Activated CD4-positive, alpha-beta T cell treated with anti-CD3 and anti-CD28 coated beads, Interleukin-2, amount 50 U/mL, for 24 hours (primary cell): ENCODE data around the gene GPRC5B.
A peak's percentile ranks its signal among the peaks of the same experiment; 100 is the strongest.

Experiments used
- DNase-seq, 2 donors: peaks; one replicate each; pipeline ENCODE4 v3.0.0-alpha.2; 2020; ENCODE audit warnings: low read depth in 1 of 2, low spot score in 1 of 2

The GPRC5B gene

DNA sequence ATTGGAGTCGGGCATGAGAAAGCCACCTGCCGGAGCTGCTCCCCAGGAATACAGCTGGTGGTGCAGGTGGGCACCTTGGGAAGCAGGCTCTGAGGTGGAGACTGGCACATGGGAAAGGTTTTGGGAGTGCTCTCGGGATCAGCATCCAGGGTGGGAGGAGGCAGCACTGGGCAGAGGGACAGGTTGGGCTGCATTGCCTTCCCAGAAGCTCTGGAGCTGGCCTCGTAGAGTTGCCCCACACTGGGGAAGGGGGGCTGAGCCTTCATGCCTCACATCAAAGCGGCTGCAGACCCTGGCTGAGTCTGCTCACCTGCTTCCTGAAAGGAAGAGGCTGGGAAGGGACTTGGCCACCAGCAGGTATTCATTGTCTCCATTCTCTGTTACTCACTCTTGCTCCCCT is 13.5 kb upstream of the GPRC5B start:
- DNase-seq, result no peak

- no peak for DNase-seq
These were observed 12.3 kb upstream of the GPRC5B start for GRCh38 chr16:19896951-19897350.

DNA sequence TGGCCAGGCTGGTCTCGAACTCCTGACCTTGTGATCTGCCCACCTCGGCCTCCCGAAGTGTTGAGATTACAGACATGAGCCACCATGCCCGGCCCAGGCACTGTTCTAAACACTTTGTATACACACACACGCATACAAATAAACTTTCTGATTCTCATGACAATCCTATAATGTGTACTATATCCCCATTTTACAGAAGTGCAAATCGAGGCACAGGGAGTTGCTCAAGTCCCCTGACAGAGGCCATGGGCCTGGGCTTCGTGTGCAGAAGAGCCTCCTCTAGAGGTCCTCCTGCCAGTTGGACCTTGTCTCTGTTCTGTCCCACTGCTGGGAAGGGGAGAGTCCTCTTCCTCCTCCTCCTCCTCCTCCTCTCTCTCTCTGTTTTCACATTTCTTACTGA is 9.9 kb upstream of the GPRC5B start:
- no peak for DNase-seq

DNA sequence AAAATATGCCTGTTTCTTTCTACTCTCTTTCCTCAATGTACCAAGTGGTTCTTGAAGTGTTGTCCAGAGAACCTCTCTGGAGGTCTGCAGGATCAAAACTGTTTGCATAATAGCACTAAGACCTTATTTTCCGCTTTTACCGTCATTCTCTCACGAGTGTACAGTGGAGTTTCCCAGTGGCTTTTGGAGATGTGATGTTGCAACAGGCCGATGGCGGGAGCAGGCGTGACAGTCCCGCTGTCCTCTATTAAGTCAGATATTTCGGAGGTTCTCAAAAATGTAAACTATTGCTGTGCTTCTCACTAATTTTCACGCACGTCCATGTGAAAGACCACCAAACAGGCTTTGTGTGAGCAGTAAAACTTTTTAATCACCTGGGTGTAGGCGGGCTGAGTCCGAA is 8.3 kb upstream of the GPRC5B start:
- no peak for DNase-seq

DNA sequence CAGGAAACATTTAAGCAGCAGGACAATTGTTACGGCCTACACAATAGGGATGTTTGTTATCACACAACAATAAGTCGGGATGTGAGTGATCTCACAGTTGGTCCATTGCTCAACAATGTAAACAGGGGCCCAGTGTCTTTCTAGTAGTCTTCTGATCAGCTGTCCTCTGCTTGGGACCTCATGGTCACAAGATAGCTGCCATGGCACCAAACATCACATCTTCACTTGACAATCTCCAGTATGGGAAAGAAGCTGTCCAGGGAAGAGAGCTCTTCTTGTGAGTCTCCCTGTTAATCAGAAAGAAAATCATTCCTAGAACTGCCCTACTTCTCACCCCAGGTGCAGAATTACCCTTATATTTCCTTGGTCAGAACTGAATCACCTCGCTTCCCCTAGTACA is 6.3 kb upstream of the GPRC5B start:
- no peak for DNase-seq

GRCh38 chr16:19888834-19889233 is 4.2 kb upstream of the GPRC5B start:
- no peak for DNase-seq

DNA sequence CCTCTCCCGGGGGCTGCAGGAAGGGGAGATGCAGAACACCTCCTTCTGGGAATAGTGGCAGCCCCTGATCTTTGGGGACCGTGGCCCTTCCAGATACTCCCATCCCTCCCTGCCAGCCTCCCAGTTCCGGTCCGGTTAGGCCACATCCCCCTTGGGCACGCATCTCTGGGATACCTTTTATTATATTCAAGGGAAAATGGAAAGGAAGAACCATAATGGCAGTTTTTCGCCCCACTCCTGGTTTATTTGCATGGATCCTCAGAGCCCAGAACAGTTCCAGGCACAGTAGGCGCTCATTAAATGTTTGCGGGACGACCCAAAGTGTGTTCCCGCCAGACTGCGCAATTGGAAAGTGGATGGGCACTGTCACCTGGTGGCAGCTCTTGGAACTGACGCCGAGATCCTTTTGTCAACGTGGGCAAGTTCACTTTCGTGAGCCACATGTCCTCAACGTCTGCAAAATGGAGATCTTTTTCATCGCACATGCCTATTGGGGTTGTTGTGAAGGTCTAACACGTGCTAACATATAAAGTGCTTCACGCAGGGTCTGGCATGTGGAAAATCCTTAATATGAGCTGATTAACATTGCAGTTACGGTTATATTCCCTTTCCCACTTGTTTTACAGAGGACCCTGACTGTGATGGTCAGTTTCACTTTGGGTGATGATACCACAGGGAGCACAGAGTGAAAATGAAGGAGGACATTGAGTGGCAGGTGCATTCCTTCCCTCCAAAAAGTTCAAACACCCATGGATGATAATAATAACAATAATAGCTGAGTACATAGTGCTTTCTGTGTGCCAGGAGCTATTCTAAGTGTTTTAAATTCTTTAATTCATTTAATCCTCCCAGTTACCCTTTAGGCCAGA is 1.7 kb upstream of the GPRC5B start:
- DNase-seq, result peak; percentile 79 to 84

GRCh38 chr16:19885451-19886072 is 914 bp upstream of the GPRC5B start:
- no peak for DNase-seq

- no peak for DNase-seq
These were observed 622 bp downstream of the GPRC5B start for GRCh38 chr16:19883966-19884485.

- DNase-seq, result no peak
These were observed 1.2 kb downstream of the GPRC5B start for GRCh38 chr16:19883296-19883965.

DNA sequence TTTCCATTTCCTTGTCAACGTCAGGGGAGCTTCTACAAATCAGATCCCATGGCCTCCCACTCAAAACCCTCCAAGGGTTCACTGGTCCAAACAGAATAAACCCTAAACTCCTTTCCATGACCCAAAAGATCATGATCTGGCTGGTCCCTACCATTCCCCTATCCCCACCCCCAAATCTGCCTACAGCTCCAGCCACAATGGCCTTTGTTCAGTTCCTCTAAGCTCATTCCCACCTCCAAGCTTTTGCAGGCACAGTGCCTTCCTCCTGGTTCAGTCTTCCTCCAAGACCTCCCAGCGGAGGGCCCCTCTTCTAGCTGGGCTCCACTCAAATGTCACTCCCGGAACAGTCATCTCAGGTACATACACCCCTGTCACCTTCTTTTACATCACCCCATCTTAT is 2.0 kb downstream of the GPRC5B start:
- no peak for DNase-seq

- no peak for DNase-seq
These were observed 2.5 kb downstream of the GPRC5B start for GRCh38 chr16:19882186-19882585.

- DNase-seq, result no peak
These were observed 2.9 kb downstream of the GPRC5B start for GRCh38 chr16:19881783-19882182.

DNA sequence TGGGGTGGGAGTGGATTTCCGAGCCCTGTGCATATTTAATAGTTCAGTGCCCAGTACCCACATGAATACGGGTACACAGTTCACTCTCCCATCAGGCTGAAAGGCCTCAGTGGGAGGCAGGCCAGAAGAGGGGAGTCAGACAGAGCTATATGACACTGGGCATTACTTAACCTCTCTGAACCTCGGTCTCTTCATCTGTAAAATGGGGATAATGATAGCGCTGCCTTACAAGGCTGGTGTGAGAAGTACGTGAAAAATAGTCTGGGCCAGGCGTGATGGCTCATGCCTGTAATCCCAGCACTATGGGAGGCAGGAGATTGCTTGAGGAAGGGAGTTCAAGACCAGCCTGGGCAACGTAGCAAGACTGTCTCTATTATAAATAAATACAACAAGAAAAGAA is 3.6 kb downstream of the GPRC5B start:
- DNase-seq, result no peak

GRCh38 chr16:19879241-19879792 is 5.3 kb downstream of the GPRC5B start:
- no peak for DNase-seq

DNA sequence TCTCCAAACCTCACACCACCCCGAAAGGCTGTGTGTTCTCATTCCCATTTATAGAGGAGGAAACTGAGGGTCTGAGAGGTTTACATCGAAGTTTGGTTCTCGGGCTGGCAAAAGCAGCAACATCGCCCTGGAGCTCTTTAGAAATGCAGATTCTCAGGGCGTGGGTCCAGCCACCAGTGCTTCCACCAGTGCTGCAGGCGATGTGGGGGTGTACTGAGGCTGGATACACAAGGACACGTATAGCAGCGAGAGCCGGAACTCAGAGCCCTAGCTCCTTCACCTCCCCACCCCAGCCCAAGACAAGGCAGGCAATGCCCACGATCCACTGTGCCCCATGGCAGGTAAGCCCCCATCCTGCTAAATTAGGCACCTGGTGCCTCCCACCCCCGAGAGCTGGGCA is 5.9 kb downstream of the GPRC5B start:
- DNase-seq, result no peak

- no peak for DNase-seq
These were observed 8.1 kb downstream of the GPRC5B start for GRCh38 chr16:19876501-19877059.

GRCh38 chr16:19875900-19876299 is 8.7 kb downstream of the GPRC5B start:
- no peak for DNase-seq

GRCh38 chr16:19874851-19875546 is 9.6 kb downstream of the GPRC5B start:
- DNase-seq, result no peak

- DNase-seq, result no peak
These were observed 10.6 kb downstream of the GPRC5B start for GRCh38 chr16:19874026-19874425.

- DNase-seq, result no peak
These were observed 11.7 kb downstream of the GPRC5B start for GRCh38 chr16:19872935-19873334.
